ENCODE results near the gene TMED8. TPM values are rescaled to one million over a fixed set of nuclear protein-coding genes. Genes with fewer than 3 reads are reported as not detected.
"Not testable (repeated sequence)": the region's sequence is repeated elsewhere in the genome, so short reads cannot be mapped to it uniquely, and the experiment has no call there.

The TMED8 gene
- total RNA-seq, result 10 to 100 TPM; 21.5 to 21.7 TPM

GRCh38 chr14:77376771-77377501, at the start of gene TMED8, which contains the start of gene SAMD15:
TMED8 (minus strand) TSS chr14:77377094; CDS start chr14:77377053, 41 bp downstream.
SAMD15 (plus strand) TSS chr14:77377379; CDS start chr14:77377419, 40 bp downstream.
- DNase-seq, result peak; percentile 84
- peaks cover 2% of the 10 kb centered on the region for H3K9me3 Mint-ChIP-seq
- H3K27me3 Mint-ChIP-seq (ENCODE audit: low read depth), result no peaks in the 10 kb centered on the region
- peak within 1 kb of the TSS; percentile 90 for H3K4me3 Mint-ChIP-seq
- H3K27ac Mint-ChIP-seq, result peak within 1 kb of the TSS; percentile 80
- intact Hi-C loops (cut with micrococcal nuclease), result loop anchor here (1.0 to 5.0 kb wide), 8 partner anchors 56 to 1225 kb away; partner anchors contain the start of genes ADCK1, CIPC, GPATCH2L and GSTZ1
- H3K36me3 Mint-ChIP-seq (ENCODE audit: low read depth), result peaks cover 11% of the 10 kb centered on the region
- CTCF ChIA-PET, result interaction anchor here (0.9 to 1.0 kb wide), 3 partner anchors 18 to 329 kb away, joined by 3 to 4 read pairs (median 3); no protein-coding TSS in a partner anchor
- peaks cover 38% of the 10 kb centered on the region for H3K4me1 Mint-ChIP-seq (ENCODE audit: low read depth)

- Mint-ChIP-seq H3K27ac (no peak overlapping the region), H3K4me3 (no peak overlapping the region), H3K9me3 (peaks cover 5% of the 10 kb centered on the region), H3K4me1 (ENCODE audit: low read depth) (no peaks in the 10 kb centered on the region), H3K36me3 (ENCODE audit: low read depth) (peaks cover 60% of the 10 kb centered on the region), H3K27me3 (ENCODE audit: low read depth) (no peaks in the 10 kb centered on the region)
- intact Hi-C loops (cut with micrococcal nuclease), result no loop called here
- CTCF ChIA-PET, result no interaction called here
- no peak for DNase-seq
Observed at GRCh38 chr14:77426396-77426795, 49.5 kb upstream of the TMED8 start.

- Mint-ChIP-seq H3K4me3 (no peak overlapping the region), H3K27me3 (ENCODE audit: low read depth) (no peaks in the 10 kb centered on the region), H3K4me1 (ENCODE audit: low read depth) (no peaks in the 10 kb centered on the region), H3K9me3 (peaks cover 9% of the 10 kb centered on the region), H3K36me3 (ENCODE audit: low read depth) (peaks cover 62% of the 10 kb centered on the region), H3K27ac (no peak overlapping the region)
- no peak for DNase-seq
- CTCF ChIA-PET, result no interaction called here
- intact Hi-C loops (cut with micrococcal nuclease), result no loop called here
Observed at GRCh38 chr14:77424862-77425261, 48.0 kb upstream of the TMED8 start.

GRCh38 chr14:77423423-77423822, 46.5 kb upstream of the TMED8 start, which contains the start of gene NOXRED1:
NOXRED1 (minus strand) TSS chr14:77423523; CDS start chr14:77422889, 634 bp downstream.
- no peak within 1 kb of the TSS for H3K27ac Mint-ChIP-seq
- H3K4me1 Mint-ChIP-seq (ENCODE audit: low read depth), result no peaks in the 10 kb centered on the region
- no peak within 1 kb of the TSS for H3K4me3 Mint-ChIP-seq
- DNase-seq, result no peak
- CTCF ChIA-PET, result interaction anchor here (0.6 kb wide), 1 partner anchor 20 kb away, joined by 3 read pairs; no protein-coding TSS in a partner anchor
- H3K27me3 Mint-ChIP-seq (ENCODE audit: low read depth), result no peaks in the 10 kb centered on the region
- intact Hi-C loops (cut with micrococcal nuclease), result no loop called here
- H3K9me3 Mint-ChIP-seq, result peaks cover 16% of the 10 kb centered on the region
- peaks cover 63% of the 10 kb centered on the region for H3K36me3 Mint-ChIP-seq (ENCODE audit: low read depth)

- no peak overlapping the region for H3K4me3 Mint-ChIP-seq
- intact Hi-C loops (cut with micrococcal nuclease), result no loop called here
- no peaks in the 10 kb centered on the region for H3K27me3 Mint-ChIP-seq (ENCODE audit: low read depth)
- CTCF ChIA-PET, result no interaction called here
- H3K27ac Mint-ChIP-seq, result no peak overlapping the region
- no peaks in the 10 kb centered on the region for H3K4me1 Mint-ChIP-seq (ENCODE audit: low read depth)
- no peak for DNase-seq
- peaks cover 22% of the 10 kb centered on the region for H3K9me3 Mint-ChIP-seq
- H3K36me3 Mint-ChIP-seq (ENCODE audit: low read depth), result peaks cover 44% of the 10 kb centered on the region
Observed at GRCh38 chr14:77421201-77421600, 44.3 kb upstream of the TMED8 start.

GRCh38 chr14:77416836-77417235, 39.9 kb upstream of the TMED8 start:
- H3K4me3 Mint-ChIP-seq, result no peak overlapping the region
- no peak overlapping the region for H3K27ac Mint-ChIP-seq
- no peaks in the 10 kb centered on the region for H3K4me1 Mint-ChIP-seq (ENCODE audit: low read depth)
- no peak for DNase-seq
- peaks cover 17% of the 10 kb centered on the region for H3K9me3 Mint-ChIP-seq
- H3K36me3 Mint-ChIP-seq (ENCODE audit: low read depth), result peaks cover 13% of the 10 kb centered on the region
- CTCF ChIA-PET, result no interaction called here
- intact Hi-C loops (cut with micrococcal nuclease), result no loop called here
- no peaks in the 10 kb centered on the region for H3K27me3 Mint-ChIP-seq (ENCODE audit: low read depth)

- H3K4me3 Mint-ChIP-seq; DNase-seq; H3K27me3 Mint-ChIP-seq (ENCODE audit: low read depth); H3K36me3 Mint-ChIP-seq (ENCODE audit: low read depth); intact Hi-C loops (cut with micrococcal nuclease); H3K27ac Mint-ChIP-seq; H3K4me1 Mint-ChIP-seq (ENCODE audit: low read depth): not testable (repeated sequence)
- CTCF ChIA-PET, result interaction anchor here (0.7 kb wide), 1 partner anchor 51 kb away, joined by 5 read pairs; no protein-coding TSS in a partner anchor
- peaks cover 17% of the 10 kb centered on the region for H3K9me3 Mint-ChIP-seq
Observed at GRCh38 chr14:77416098-77416497, 39.2 kb upstream of the TMED8 start.

- H3K36me3 Mint-ChIP-seq (ENCODE audit: low read depth); H3K27me3 Mint-ChIP-seq (ENCODE audit: low read depth); H3K27ac Mint-ChIP-seq; DNase-seq; H3K4me3 Mint-ChIP-seq; intact Hi-C loops (cut with micrococcal nuclease); H3K4me1 Mint-ChIP-seq (ENCODE audit: low read depth): not testable (repeated sequence)
- CTCF ChIA-PET, result interaction anchor here (0.7 kb wide), 1 partner anchor 51 kb away, joined by 5 read pairs; no protein-coding TSS in a partner anchor
- H3K9me3 Mint-ChIP-seq, result peaks cover 17% of the 10 kb centered on the region
Observed at GRCh38 chr14:77415403-77416030, 38.6 kb upstream of the TMED8 start.

- intact Hi-C loops (cut with micrococcal nuclease), result no loop called here
- peaks cover 9% of the 10 kb centered on the region for H3K4me1 Mint-ChIP-seq (ENCODE audit: low read depth)
- H3K4me3 Mint-ChIP-seq, result no peak overlapping the region
- no peak overlapping the region for H3K27ac Mint-ChIP-seq
- H3K36me3 Mint-ChIP-seq (ENCODE audit: low read depth), result no peaks in the 10 kb centered on the region
- CTCF ChIA-PET, result no interaction called here
- H3K9me3 Mint-ChIP-seq, result no peaks in the 10 kb centered on the region
- DNase-seq, result peak; percentile 7
- H3K27me3 Mint-ChIP-seq (ENCODE audit: low read depth), result no peaks in the 10 kb centered on the region
Observed at GRCh38 chr14:77409131-77409533, 32.2 kb upstream of the TMED8 start.

GRCh38 chr14:77407158-77407557, 30.3 kb upstream of the TMED8 start:
- Mint-ChIP-seq H3K27ac (peak overlapping the region; percentile 14), H3K36me3 (ENCODE audit: low read depth) (no peaks in the 10 kb centered on the region), H3K4me3 (no peak overlapping the region), H3K27me3 (ENCODE audit: low read depth) (no peaks in the 10 kb centered on the region), H3K4me1 (ENCODE audit: low read depth) (peaks cover 9% of the 10 kb centered on the region), H3K9me3 (no peaks in the 10 kb centered on the region)
- CTCF ChIA-PET, result interaction anchor here (0.6 to 1.1 kb wide), 2 partner anchors 60 to 145 kb away, joined by 3 to 5 read pairs; no protein-coding TSS in a partner anchor
- no peak for DNase-seq
- intact Hi-C loops (cut with micrococcal nuclease), result no loop called here

GRCh38 chr14:77406718-77407117, 29.8 kb upstream of the TMED8 start:
- Mint-ChIP-seq H3K4me3 (no peak overlapping the region), H3K4me1 (ENCODE audit: low read depth) (peaks cover 9% of the 10 kb centered on the region), H3K27me3 (ENCODE audit: low read depth) (no peaks in the 10 kb centered on the region), H3K36me3 (ENCODE audit: low read depth) (no peaks in the 10 kb centered on the region), H3K27ac (no peak overlapping the region), H3K9me3 (no peaks in the 10 kb centered on the region)
- intact Hi-C loops (cut with micrococcal nuclease), result no loop called here
- CTCF ChIA-PET, result interaction anchor here (1.1 kb wide), 1 partner anchor 145 kb away, joined by 5 read pairs; no protein-coding TSS in a partner anchor
- no peak for DNase-seq

- no peaks in the 10 kb centered on the region for H3K27me3 Mint-ChIP-seq (ENCODE audit: low read depth)
- CTCF ChIA-PET, result interaction anchor here (2.1 kb wide), 1 partner anchor 90 kb away, joined by 8 read pairs; no protein-coding TSS in a partner anchor
- no peak overlapping the region for H3K27ac Mint-ChIP-seq
- no peak for DNase-seq
- H3K4me1 Mint-ChIP-seq (ENCODE audit: low read depth), result peaks cover 9% of the 10 kb centered on the region
- H3K9me3 Mint-ChIP-seq, result no peaks in the 10 kb centered on the region
- intact Hi-C loops (cut with micrococcal nuclease), result no loop called here
- H3K4me3 Mint-ChIP-seq, result no peak overlapping the region
- H3K36me3 Mint-ChIP-seq (ENCODE audit: low read depth), result no peaks in the 10 kb centered on the region
Observed at GRCh38 chr14:77406086-77406485, 29.2 kb upstream of the TMED8 start.
